H7 (cell line): ENCODE results near the gene ZNF571. TPM values are rescaled to one million over a fixed set of nuclear protein-coding genes. Genes with fewer than 3 reads are reported as not detected.

Source experiments
- DNase-seq: peaks from one replicate; pipeline ENCODE4 v3.0.0; 2012
- H3K27me3 ChIP-seq: 2 replicates; pipeline ENCODE4 v1.6.0; 2011; ENCODE audit warnings: mild to moderate bottlenecking, low read length; ENCODE audit not compliant: control insufficient read depth, insufficient read depth
- H3K36me3 ChIP-seq: replicated peaks from 2 replicates; pipeline ENCODE4 v1.5.1; 2011; ENCODE audit warnings: low read length; ENCODE audit not compliant: control insufficient read depth, insufficient read depth
- H3K4me3 ChIP-seq: 2 replicates; pipeline ENCODE4 v1.5.1; 2011; ENCODE audit warnings: low read depth, mild to moderate bottlenecking, control low read depth, low read length, moderate library complexity; ENCODE audit not compliant: insufficient read depth
- total RNA-seq: library from RNA; depleted of rRNA; stranded (reverse); fragments of >200 nt; shearing (Covaris generic); gene quantifications from 2 replicates; pipeline ENCODE4 v1.2.3, GENCODE V29; 2014; rRNA removed

The ZNF571 gene
- 2.0 and 10.2 TPM in 2 replicates for total RNA-seq

DNA sequence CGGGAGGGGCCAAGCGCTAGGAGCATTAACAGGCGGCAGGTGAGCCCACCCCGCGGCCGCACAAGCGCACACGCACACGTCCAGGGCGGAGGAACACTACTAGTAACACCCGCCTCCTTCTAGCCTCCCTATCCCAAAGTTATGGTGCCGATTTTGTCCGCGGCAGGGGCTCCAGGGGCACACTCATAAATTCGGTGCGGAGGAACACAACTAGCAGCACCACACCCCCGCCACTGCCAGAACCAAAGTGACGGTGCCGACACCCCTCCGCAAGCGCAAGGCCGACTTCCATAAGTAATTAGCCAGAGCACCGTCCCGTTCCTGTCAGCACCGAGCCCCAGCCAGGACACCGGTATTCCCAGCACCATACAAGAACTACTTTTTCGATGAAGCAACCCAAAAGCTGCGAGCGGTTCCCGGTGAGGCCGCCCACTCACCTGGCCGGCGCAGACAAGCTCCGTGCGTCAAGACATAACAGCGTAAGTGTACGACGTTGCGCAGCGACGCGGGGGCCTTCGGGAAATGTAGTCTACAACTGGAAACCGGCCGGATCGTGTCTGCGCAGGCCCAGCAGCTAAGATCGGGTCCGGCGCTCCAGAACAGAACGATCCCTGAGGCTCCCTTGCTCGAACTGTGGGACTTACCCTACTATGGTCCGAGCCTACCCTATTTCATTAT lies at the start of gene ZNF571, which contains the start of gene ZNF540:
Gene ZNF571 (minus strand): TSS at position 489 of the 678 bp plus-strand sequence. CDS start 8,116 bp downstream, outside the sequence.
Gene ZNF540 (plus strand): TSS at position 573 of the 678 bp plus-strand sequence. CDS start 3,572 bp downstream, outside the sequence.
- DNase-seq: peak; percentile 87
- Histone ChIP-seq H3K27me3 (no peaks in the 10 kb centered on the region; the same call in 1 of the 2 replicates), H3K36me3 (no peaks in the 10 kb centered on the region), H3K4me3 (peak within 1 kb of the TSS; percentile 53)

DNA sequence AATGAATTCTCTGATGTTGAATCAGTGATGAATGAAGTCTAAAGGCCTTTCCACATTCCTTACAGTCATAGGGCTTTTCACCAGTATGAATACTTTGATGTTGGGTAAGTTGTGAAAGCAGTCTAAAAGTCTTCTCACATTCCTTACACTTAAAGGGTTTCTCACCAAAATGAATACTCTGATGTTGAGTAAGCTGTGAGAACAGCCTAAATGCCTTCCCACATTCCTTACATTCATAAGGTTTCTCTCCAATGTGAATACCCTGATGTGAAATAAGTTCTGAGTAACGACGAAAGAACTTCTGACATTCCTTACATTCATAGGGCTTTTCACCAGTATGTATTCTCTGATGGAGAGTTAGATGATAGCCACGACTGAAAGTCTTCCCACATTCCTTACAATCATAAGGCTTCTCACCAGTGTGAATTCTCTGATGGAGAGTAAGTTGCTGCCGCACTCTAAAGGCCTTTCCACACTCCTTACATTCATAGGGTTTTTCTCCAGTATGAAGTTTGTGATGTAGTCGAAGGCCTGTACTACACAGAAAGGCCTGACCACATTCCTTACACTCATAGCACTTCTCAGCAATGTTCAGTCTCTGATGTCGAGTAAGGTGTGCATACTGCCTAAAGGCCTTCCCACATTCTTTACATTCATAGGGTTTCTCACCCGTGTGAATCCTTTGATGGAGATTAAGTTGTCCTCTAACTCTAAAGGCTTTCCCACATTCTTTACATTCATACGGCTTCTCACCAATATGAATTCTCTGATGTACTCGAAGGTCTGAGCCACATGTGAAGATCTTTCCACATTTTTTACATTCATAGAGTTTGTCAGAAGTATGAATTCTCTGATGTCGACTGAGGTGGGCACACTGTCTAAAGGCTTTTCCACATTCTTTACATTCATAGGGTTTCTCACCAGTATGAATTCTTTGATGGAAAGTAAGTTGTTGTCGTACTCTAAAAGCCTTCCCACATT lies 40.8 kb upstream of the ZNF571 start:
- Histone ChIP-seq H3K4me3 (no peak overlapping the region), H3K36me3 (peaks cover 5% of the 10 kb centered on the region), H3K27me3 (no peaks in the 10 kb centered on the region)
- no peak for DNase-seq

DNA sequence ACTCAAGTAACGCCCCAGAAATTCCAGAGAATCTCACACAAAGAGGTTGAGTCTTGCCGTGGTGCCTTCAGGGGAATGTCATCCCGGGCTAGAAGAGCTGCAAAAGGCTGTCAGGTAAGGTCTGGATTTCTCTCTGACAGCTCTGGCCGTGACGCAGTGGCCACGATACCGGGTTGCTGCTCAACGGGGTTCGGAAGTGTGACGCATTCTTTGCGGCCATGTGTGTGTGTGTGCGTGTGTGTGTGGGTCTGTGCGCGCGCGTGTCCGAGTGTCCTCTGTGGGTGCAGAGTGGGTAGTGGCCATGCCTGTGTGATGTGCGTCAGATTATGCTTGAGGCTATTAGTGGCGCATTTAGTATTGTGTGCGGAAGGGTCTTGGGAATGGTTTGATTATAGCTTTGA lies 390 bp upstream of the ZNF571 start:
- Histone ChIP-seq H3K4me3 (peak overlapping the region; percentile 53), H3K27me3 (no peaks in the 10 kb centered on the region; the same call in 1 of the 2 replicates)
- DNase-seq: no peak

DNA sequence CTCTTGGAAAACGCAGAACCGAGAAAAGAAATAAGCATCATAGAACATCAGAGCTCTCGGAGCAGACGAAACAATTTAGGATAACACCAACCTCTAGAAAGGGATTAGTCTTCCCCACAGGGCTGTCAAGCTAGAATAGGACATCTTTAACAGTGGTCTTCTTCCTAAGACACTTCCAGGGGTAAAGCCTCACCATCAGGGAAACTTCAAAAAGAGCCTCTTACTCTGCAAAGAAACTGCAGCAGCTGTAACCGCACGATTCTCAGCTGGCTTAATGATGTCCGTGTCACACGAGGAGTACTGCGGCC lies 642 bp downstream of the ZNF571 start:
- DNase-seq: no peak
- Histone ChIP-seq H3K36me3 (no peaks in the 10 kb centered on the region), H3K27me3 (no peaks in the 10 kb centered on the region; the same call in 1 of the 2 replicates), H3K4me3 (peak overlapping the region; percentile 53)

More for the DNA sequence above, 390 bp upstream of the ZNF571 start:
- no peaks in the 10 kb centered on the region for H3K36me3 ChIP-seq

DNA sequence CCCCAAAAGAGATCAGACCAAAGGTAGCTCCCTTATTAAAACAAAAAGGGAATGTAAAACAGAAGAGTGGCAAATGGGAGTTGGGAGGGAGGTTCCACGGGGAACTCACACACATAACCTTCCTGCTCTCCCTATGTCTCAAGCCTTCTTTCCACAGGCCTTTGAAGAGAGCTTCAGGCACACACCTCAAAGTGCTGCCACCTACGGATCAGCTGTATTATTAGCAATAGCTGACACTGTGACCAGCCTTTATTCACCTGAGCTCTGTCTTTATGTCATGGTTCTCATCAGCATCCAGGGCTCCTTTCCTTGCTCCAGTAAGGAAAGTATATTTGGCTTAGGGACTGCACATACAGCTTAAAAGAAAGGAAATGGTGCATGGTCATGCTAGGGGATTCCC lies 11.3 kb downstream of the ZNF571 start:
- DNase-seq: peak; percentile 52
- Histone ChIP-seq H3K4me3 (no peak overlapping the region), H3K27me3 (no peaks in the 10 kb centered on the region), H3K36me3 (peaks cover 2% of the 10 kb centered on the region)

DNA sequence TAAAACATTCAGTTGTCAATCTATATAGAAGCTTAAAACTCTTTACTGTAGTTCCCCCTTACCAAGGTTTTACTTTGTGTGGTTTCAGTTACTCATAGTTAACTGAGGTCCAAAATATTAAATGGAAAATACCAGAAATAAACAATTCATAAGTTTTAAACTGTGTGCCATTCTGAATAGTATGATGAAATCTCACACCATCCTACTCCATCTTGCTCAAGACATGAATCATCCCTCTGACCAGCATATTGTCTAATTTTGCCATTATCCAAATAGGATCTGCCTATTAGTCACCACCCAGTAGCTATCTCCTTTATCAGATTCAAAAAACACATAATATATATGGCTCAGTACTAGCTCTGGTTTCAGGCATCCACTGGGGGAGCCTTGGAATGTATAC lies 22.4 kb downstream of the ZNF571 start:
- Histone ChIP-seq H3K36me3 (no peaks in the 10 kb centered on the region), H3K27me3 (no peaks in the 10 kb centered on the region), H3K4me3 (no peak overlapping the region)
- no peak for DNase-seq

DNA sequence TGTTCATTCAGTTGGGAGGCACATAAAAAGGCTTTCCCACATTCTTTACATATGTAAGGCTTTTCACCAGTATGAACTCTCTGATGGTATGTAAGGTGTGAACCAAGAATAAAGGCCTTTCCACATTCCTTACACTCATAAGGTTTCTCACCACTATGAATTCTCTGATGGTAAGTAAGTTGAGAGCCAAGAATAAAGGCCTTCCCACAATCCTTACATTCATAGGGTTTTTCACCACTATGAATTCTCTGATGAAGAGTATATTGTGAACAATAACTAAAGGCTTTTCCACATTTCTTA lies 29.3 kb downstream of the ZNF571 start:
- no peak for DNase-seq
- Histone ChIP-seq H3K4me3 (no peak overlapping the region), H3K36me3 (peaks cover 1% of the 10 kb centered on the region), H3K27me3 (no peaks in the 10 kb centered on the region)

DNA sequence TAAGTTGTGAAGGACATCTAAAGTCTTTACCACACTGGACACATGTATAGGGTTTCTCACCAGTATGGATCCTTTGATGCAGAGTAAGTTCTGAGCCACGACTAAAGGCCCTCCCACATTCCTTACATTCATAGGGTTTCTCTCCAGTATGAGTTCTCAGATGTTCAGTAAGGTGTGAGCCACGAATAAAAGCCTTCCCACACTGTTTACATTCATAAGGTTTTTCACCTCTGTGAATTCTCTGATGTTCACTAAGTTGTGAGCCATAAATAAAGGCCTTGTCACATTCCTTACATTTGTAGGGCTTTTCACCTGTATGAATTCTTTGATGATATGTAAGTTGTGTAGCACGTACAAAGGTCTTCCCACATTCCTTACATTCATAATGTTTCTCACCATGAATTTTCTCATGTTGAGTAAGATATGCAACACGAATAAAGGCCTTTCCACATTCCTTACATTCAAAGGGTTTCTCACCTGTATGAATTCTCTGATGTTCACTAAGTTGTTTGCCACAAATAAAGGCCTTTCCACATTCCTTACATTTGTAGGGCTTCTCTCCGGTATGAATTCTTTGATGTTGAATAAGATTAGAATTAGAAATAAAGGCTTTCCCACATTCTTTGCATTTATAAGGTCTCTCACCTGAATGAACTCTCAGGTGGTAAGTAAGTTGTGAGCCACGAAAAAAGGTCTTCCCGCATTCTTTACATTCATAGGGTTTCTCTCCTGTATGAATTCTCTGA lies 29.8 kb downstream of the ZNF571 start:
- no peak for DNase-seq
- Histone ChIP-seq H3K36me3 (peaks cover 1% of the 10 kb centered on the region), H3K4me3 (no peak overlapping the region), H3K27me3 (no peaks in the 10 kb centered on the region)

DNA sequence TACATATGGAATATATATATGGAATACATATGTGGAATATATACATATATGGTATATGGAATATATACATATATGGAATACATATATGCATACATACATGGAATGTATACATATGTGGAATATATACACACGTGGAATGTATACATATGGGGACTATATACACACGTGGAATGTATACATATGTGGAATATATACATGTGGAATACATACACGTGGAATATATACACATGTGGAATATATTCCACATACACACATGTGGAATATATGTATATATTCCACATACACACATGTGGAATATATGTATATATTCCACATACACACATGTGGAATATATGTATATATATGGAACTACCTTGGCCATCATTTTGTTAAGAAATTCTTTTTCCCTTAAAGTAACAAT lies 31.1 kb downstream of the ZNF571 start:
- Histone ChIP-seq H3K4me3 (no peak overlapping the region), H3K36me3 (peaks cover 1% of the 10 kb centered on the region), H3K27me3 (no peaks in the 10 kb centered on the region)
- no peak for DNase-seq

DNA sequence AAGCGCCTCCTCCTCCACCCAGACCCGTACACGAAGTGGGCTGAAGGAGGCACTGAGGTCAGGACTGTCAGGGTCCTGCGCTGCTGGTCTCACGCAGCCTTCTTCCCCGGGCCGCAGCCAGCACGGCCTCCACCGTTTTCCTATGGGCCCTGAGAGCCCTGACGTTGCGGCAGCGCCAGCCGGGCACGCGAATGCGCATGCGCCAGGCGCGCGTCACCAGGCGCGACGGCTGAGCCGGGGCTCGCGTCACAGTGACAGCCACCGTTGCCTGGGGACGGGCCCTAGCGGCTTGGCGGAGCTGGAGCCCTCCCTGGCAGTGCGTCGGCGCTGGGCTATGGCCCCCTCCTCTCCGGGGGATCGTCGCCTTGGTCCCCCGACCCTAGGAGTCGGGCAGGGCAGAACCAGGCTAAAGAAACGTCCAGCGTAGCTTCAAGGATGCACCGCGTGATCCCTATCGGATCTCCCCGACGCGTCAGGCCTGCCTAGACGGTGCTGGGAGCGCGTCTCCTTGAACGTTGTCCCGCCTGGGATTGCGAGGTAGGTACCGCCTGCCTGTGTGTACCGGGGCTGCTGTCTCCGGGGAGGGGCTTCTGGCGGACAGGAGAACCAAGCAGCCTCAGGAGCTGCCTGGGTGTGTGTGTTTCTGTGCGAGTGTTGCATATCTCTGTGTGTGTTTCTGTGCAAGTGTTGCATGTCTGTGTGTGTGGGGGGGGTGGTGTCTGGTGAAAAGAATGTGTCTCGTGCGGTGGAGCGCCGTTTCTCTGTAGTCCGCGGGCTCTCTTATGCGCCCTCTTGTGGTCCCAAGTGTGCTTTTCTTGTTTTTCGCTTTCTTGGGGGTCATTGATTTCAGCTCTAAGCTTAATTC lies 43.2 kb downstream of the ZNF571 start:
- no peaks in the 10 kb centered on the region for H3K36me3 ChIP-seq
- DNase-seq: peak; percentile 29
- H3K4me3 ChIP-seq: no peak overlapping the region
- no peaks in the 10 kb centered on the region for H3K27me3 ChIP-seq

DNA sequence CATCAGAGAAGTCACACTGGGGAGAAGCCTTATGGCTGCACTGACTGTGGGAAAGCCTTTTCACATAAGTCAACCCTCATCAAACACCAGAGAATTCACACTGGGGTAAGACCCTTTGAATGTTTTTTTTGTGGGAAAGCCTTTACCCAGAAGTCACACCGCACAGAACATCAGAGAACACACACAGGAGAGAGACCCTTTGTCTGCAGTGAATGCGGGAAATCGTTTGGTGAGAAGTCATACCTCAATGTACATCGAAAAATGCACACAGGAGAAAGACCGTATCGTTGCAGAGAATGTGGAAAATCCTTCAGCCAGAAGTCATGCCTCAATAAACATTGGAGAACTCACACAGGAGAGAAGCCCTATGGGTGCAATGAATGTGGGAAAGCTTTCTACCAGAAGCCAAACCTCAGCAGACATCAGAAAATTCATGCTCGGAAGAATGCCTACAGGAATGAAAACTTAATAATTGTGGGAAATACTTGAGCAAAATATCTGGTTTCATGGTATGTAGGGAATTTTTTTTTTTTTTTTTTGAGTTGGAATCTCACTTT lies 57.1 kb downstream of the ZNF571 start:
- no peaks in the 10 kb centered on the region for H3K27me3 ChIP-seq
- H3K36me3 ChIP-seq: peaks cover 30% of the 10 kb centered on the region
- no peak for DNase-seq
- no peak overlapping the region for H3K4me3 ChIP-seq

DNA sequence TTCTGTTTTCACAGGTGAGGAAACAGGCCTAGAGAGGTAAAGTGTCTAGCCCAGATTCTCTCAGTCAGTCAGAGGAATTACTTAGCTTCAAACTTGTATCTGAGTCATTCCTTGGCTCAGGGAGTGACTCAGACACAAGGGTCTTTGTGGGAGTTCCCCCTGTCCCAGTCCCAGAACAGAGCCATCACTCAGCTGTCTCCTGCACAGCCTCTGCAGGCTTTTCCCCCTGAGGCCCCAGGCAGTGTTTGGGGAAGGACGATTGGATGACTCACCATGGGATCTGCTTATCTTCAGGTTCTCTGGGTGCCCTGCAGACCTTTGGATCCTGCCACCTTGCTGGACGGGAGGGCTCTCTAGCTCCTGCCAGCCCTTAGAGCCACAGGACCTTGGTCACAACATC lies 74.7 kb downstream of the ZNF571 start:
- DNase-seq: no peak
- H3K27me3 ChIP-seq: no peaks in the 10 kb centered on the region
- peaks cover 6% of the 10 kb centered on the region for H3K36me3 ChIP-seq
- no peak overlapping the region for H3K4me3 ChIP-seq
